NCI-H774 (cell line): ENCODE results near the gene ZNF512.
"Not testable (repeated sequence)": the region's sequence is repeated elsewhere in the genome, so short reads cannot be mapped to it uniquely, and the experiment has no call there.

ENCODE experiments used
- DNase-seq: peaks from one replicate; lab custom pipeline; 2025; lab: John Stamatoyannopoulos, UW

Gene ZNF512

DNA sequence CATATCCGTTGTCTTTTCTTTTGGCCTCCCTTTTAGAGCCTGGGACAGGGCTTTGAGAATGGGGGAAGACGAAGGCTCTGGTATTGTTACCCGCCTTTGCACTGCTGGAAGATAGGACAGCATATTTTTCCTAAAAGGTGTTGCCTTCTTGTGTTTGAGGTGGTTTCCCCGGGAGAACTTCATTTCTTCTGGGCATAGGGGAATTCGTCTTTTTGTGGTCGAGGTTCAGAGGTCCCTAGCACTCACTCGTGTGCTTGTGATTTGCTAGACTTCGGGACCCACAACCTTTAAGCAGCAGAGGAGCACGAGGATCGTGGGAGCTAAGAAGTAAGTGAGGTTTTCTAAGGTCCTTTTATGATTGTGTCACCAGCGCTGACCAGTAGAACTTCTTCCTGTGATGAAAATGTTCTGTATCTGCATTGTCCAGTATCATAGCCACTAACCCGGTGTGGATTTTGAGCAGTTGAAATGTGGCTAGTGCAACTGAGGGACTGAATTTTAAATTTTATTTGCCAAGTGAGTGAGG lies 611 bp downstream of the ZNF512 start:
- DNase-seq = no peak

GRCh38 chr2:27584597-27584996 lies 1.8 kb downstream of the ZNF512 start:
- DNase-seq = no peak

DNA sequence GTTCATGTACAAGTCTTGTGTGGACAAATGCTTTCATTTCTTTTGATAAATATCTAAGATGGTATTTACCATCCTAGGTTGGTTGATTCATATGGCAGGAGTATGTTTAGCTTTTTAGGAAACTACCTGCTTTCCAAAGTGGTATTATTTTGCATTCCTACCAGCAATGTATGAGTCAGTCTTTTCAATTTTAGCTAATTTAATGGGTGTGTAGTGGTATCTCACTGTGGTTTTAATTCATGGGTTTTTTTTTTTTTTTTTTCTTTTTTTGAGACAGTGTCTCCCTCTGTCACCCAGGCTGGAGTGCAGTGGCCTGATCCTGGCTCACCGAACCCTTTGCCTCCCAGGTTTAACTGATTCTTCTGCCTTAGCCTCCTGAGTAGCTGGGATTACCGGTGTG lies 4.2 kb downstream of the ZNF512 start:
- no peak for DNase-seq

- DNase-seq = no peak
Measured at GRCh38 chr2:27588308-27588707, 5.5 kb downstream of the ZNF512 start.

- DNase-seq = no peak
Measured at GRCh38 chr2:27591745-27592144, 8.9 kb downstream of the ZNF512 start.

- DNase-seq = no peak
Measured at GRCh38 chr2:27593240-27593639, 10.4 kb downstream of the ZNF512 start.

DNA sequence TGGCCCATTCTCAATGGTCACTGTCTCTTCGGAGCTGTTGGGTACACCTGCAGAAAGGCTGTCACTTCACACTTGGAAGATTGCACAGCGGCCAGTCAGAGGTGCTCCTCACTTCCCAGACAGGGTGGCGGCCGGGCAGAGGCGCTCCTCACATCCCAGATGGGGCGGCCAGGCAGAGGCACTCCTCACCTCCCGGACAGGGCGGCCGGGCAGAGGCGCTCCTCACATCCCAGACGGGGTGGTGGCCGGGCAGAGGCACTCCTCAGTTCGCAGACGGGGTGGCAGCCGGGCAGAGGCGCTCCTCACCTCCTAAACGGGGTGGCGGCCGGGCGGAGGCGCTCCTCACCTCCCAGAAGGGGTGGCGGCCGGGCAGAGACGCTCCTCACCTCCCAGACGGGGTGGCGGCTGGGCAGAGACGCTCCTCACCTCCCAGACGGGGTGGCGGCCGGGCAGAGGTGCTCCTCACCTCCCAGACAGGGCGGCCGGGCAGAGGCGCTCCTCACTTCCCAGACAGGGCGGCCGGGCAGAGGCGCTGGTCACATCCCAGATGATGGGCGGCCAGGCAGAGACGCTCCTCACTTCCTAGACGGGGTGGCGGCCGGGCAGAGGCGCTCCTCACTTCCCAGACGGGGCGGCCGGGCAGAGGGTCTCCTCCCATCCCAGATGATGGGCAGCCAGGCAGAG lies 11.3 kb downstream of the ZNF512 start:
- DNase-seq = not testable (repeated sequence)

GRCh38 chr2:27595412-27595811 lies 12.6 kb downstream of the ZNF512 start:
- DNase-seq = not testable (repeated sequence)

GRCh38 chr2:27596627-27597026 lies 13.8 kb downstream of the ZNF512 start:
- DNase-seq = no peak

- no peak for DNase-seq
Measured at GRCh38 chr2:27606611-27607010, 23.8 kb downstream of the ZNF512 start.

GRCh38 chr2:27613985-27614384 lies 31.1 kb downstream of the ZNF512 start:
- no peak for DNase-seq

DNA sequence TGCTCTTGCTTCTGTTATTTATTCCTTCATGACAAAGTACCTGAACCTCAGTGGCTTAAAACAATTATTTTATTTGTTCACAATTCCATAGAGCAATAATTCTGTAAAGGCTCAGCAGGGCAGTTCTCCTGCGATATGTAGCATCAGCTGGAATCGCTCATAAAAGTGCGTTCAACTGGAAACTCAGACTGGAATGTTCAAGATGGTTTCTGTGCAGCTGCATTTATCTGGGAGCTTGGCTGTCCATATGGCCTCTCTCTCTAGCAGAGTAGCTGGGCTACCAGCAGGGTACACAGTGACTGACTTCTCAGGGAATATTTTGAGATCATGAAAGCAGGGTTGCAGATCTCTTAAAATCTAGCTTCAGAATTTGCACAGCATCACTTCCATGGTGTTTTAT lies 32.5 kb downstream of the ZNF512 start:
- DNase-seq = no peak

GRCh38 chr2:27621524-27621923 lies 38.7 kb downstream of the ZNF512 start:
- no peak for DNase-seq

GRCh38 chr2:27622921-27623384 lies 40.1 kb downstream of the ZNF512 start:
- no peak for DNase-seq

DNA sequence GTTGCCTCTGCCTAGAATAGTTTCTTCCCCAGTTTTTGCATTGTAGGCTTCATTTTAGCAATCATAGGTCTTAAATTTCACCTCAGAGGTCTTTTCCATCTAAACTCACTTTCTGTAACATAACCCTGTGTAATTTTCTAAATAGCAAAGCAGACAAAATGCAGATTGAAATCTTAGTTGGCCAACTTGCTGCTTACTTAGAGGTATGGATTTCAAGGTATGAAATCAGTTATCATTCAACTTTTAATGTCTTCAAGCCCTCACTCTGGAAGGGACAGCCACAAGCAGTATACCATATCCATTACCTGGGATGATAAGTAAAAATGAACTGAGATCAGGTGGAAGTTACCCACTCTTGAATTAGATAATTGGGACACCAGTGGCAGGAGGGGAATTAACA lies 42.1 kb downstream of the ZNF512 start:
- no peak for DNase-seq

DNA sequence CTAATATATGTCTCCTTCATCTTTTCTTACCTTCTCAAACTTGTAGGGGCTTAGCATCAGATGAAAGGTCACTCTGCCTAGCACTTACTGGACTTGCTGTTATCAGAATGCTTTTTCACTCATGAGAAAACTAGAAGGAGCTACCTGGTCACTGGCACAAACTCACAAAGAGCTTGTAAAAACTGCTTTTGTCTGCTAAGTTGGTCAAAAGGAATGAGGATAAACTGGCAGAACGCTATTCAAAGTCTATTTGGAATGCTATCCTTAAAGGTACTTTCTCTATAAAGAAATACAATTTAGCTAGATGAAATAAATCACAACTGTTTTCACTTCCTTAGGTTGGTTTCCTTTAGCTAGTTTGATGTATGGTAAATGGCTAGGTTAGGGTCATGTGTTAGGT lies 43.5 kb downstream of the ZNF512 start:
- not testable (repeated sequence) for DNase-seq

DNA sequence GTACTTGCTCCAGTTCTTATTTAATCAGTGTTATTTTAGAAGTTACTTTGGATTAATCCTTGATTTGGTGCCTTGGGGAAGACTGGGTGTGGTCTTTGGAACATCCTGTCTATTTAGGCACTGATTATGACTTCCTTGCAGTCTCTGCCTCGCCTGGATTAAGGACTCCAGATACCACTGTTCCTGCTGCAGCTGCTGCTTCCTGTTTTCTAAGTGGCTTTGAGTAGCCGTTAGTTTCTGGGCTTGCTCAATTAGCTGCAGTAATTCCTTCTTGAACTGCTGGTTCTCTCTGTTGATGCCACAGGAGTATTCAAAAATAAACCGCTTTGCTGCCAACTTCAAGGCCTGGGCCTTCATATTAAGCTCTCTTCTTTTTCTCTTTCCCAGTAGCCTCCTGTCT lies 44.1 kb downstream of the ZNF512 start:
- DNase-seq = not testable (repeated sequence)

DNA sequence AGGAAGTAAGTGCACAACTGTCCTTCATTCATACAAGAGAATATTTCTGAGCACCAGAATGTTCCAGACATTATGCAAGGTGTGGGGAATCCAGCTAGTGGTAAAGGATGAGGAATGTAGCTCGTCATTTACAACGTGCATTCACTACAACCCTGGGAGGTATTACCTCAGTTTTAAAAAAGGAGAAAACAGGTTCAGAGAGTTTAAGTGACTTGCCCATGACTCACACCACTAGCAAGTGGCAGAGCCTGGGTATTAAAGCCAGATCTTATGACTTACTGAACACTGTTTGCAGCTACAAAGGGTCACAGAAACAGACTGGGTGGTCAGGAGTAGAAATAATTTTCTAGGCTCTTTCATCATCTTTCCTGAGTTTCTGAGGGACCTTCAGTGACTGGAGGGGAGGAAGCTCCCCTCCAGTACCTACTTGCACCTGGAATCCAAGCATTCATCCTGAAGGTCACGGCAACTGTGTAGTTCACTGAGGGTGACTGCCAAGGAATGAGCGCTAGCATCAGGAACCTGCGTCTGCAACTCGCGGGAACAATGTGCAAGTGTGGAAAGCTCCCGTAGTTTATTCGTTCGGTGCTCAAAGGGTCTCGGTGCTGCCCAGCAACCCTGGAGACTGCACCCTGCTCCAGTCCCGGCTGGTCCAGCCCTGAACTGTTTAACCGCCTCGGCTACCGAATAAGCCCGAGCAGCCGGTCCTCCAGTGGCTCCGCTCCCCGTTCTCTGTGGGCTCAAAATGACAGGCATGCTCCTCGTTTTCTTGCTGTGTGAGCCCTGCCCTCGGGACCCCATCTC lies 45.3 kb downstream of the ZNF512 start:
- no peak for DNase-seq

DNA sequence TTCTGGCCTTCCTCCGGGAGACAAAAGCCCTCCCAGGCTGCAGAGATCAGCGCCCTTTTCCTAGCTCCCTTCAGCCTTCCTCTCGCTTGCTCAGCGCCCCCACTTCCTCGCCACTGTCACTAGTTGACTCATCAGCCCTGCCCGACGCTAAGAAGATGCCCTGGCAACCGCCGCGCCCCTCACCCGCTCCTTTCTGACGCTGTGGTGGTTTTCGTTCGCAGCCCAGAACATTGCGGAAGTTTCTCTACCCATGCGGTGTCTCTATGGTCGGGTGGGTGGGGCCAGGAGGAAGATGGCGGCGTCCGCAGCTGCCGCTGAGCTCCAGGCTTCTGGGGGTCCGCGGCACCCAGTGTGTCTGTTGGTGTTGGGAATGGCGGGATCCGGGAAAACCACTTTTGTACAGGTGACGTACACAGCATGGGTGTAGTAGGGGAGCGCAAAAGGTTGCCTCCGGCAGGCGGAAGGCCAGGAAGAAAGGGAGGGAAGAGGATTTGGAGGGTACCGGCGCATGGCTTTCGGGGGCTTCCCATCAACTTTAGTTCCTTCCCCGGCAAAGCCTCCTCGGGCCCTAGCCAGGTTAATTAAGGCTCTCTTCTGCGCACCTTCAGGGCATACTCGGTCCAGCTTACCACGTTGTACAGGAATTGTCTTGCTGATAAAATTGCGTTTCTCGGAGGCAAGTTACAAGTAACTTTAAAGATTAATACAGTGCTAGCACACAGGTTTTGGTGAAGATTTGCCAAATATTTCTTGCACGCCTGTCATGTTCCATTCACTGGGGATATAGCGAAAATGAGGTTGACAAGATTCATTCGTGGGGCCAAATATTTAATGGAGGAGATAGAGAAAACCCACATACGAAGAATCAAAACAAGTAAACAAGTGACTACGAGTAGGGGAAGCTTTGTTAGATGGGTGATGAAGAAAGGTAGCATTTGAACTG lies 46.2 kb downstream of the ZNF512 start, which contains the start of the genes CCDC121 and GPN1:
Gene CCDC121 (minus strand): TSS at position 246 of the 943 bp plus-strand sequence. CDS start 1,213 bp downstream, outside the sequence.
Gene GPN1 (plus strand): TSS at position 284 of the 943 bp plus-strand sequence. CDS start 9 bp downstream, at position 293.
- DNase-seq = peak; percentile 65

- DNase-seq = not testable (repeated sequence)
Measured at GRCh38 chr2:27630257-27630656, 47.4 kb downstream of the ZNF512 start.

DNA sequence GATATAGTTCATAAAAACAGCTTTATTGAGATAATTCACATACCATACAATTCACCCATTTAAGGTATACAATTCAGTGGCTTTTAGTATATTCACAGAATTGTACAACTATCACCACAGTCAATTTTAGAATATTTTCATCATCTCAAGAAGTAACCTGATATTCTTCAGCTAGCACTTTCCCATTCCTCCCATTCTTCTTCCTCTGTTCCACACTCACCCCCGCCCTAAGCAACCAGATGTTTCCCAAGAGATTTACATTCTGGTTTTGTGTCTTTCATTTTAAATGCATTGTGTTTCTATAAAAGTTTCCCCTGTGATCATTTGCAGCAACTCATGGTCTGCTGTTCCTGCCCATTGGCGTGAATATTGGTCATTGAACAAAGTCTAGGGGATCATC lies 51.4 kb downstream of the ZNF512 start:
- no peak for DNase-seq

DNA sequence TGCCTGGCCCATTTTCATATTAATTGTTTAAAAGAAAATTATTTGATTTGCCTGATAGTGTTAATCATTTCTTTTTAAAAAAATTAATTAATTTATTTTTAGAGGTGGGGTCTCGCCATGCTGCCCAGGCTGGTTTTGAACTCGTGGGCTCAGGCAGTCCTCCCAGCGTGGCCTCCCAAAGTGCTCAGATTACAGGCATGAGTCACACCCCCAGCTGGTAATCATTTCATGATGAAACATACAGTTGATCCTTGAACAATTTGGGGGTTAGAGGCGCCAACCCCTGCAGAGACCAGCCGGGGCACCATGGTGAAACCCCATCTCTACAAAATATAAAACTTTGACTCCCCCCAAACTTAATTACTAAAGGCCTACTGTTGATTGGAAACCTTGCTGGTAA lies 53.9 kb downstream of the ZNF512 start:
- DNase-seq = no peak
